Cerebellar cortex (tissue), 1 donor: ENCODE data around the gene RBM38.
"Not testable (repeated sequence)": the region's sequence is repeated elsewhere in the genome, so short reads cannot be mapped to it uniquely, and the experiment has no call there.

Source experiments
- DNase-seq: peaks from one replicate; pipeline ENCODE4 v3.0.0-alpha.2; 2015; ENCODE audit warnings: low spot score

Gene RBM38

DNA sequence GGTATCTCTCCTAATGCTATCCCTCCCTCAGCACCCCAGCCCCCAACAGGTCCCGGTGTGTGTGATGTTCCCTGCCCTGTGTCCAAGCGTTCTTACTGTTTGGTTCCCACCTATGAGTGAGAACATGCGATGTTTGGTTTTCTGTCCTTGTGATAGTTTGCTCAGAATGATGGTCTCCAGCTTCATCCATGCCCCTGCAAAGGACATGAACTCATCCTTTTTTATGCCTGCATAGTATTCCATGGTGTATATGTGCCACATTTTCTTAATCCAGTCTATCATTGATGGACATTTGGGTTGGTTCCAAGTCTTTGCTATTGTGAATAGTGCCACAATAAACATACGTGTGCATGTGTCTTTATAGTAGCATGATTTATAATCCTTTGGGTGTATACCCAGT lies 28.3 kb downstream of the RBM38 start:
- DNase-seq, result not testable (repeated sequence)

DNA sequence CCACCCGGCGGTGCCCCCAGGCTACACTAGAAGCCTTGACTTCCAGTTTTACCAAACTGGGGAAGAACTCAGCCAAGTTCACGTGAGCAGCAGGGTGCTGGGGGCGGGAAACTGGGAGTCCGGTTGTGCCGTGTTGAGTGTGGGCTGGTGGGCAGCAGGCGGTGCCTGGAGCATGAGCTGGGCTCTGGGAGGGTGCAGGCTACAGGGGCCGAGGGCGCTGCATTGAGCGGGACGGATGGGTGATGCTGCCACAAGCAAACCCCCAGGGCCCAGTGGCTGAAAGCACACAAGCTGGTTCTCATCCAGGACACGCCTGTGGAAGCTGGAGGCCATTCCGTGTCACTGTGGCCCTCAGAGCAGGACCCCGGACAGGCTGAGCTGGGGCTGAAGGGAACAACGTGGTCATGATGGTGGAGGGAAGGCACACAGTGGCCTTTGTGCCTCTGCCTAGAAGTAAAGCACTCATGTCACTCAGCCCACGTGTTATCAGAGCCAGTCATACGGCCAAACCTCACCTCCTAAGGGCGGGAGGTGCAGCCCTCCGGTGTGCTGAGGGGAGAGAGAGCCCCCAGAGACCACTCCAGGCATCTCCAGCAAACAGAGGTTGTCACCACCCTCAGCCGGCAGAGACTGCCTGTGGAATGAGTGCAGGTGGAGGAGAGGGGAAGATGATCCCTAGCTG lies 29.5 kb downstream of the RBM38 start:
- no peak for DNase-seq

DNA sequence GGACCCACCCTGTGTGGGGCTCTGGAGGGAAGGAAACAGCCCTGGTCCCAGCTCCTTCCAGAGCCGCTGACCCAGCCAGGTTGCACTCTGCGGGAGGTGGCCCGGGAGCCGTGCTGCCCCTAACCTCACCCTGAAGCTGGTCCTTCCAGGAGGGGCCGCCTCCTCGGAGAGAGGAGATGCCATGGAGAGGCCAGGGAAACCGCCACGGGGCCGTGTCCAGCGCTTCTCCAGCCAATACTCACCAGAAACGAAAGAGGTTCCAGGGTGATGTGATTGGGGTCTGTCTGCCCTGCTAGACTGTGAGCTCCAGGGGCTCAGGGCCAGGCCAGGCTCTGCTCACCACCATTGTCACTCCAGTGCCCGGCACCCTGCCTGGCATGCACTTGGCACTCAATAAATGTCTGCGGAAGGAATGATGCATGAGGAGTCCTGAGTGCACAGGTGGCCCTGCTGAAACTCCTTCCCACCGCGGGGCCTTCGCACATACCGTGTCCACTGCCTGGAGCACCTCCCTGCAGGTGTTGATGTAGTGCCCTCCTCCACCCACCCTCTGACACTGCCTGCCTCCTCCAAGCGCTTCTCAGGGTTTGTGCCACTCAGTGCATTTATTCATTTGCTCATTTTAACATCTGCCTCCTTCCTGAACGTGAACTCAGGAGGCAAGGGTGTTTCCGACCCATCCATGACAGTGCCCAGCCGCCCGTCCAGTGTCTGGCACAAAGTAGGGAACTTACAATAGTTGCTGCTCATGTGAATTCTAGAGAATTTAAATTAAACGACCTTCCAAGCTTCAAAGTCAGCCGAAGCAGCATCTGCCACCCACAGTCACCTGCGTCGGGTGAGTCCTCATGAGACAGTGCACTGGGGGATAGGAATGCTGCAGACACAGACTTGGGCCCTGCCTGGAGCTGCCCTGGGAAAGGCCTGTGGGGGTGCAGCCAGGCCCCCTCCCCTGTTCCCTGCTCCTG lies 30.3 kb downstream of the RBM38 start:
- DNase-seq, result no peak

DNA sequence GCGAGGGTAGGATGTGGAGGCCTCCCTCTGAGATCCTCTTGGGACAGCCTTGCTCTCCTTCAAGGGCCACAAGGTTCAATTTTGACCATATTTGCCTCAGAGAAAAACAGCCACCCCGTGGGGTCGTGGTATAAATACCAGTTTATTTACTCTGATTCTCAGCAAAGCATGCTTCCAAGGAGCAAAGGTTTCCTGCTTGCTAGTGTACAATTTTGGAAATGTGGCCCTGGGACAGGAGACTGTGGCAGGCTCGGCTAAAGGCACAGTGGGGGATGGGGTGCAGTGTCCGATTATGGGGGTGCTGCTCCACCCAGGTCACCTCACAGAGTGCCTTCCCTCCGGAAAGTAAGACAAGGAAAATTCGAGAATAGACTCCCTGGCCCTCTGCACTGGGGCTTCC lies 31.1 kb downstream of the RBM38 start:
- DNase-seq, result no peak

DNA sequence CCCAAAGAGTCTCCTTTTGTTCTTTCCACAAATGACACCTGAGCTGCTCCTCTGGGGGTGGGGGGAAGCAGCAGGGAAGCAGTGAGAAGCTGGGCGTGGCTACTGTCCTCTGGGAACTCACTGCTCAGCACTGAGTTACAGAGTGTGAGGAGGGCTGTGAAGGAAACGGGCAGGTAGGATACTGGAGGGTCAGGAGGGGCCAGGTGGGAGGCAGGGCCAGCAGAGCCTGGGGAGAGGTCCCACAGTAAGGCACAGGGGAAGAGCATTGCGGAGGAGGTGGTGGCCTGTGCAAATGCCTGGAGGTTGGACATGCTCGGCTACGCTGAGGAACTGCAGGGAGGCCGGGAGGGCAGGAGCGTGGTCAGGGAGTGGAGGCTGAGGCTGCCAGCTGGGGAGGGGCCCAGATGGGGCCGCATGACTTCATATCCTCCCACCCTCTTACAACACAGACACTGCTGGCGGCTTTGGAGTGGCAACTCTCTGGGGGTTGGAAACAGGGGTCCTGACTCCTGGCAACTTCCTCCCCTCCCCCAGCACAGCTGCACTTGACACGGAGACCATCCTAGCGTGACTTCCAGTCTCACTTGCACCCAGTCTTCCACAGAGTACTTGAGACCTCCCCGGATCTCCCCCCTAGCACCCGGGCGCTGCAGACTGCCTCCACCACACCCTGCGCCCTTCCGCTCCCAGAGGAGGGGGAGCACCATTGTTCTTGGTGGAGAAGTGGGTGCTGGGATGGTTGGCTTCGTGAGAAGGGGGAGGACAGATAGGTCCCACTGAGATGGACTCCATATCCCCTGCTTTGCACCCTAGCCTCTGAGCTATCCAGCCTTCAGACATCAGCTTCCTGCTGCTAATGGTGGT lies 34.2 kb downstream of the RBM38 start:
- DNase-seq, result no peak

DNA sequence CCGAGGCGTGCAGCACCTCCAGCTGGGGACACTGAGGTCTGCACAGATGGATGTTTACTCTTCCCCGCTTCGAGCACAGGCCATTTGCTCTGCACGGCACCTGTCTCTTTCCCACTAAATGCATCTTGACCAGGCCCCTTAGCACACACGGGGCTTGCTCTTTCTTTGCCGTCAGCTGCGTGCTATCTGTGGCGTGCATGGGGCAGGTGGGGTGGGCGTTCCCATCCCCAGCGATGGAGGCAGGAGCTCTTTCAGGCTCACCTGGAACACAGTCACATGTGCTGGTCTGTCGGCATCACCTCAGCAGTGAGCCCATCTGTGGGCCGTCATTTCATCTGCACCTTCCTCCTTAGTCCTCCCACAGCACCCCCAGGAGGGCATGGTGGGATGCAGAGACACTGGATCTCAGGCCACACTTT lies 35.1 kb downstream of the RBM38 start:
- no peak for DNase-seq

DNA sequence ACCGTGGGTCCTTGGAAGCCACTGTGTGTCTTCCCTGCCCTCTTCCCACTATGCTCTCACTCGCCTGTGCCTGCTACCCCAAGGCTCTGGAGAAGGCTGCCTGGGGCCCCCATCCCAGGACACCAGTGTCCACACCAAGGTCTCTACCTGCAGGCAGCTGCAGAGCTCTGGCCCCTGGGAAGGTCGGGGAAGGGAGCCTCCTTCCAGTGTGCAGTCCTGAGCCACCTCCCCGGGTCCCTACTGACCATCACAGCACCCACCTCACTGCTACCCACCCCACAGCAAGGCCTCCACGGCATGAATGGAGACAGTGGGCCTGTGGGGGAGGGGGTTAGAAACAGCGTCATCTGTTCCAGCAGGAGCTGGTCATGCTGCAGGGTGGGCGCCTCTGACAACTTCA lies 35.6 kb downstream of the RBM38 start:
- no peak for DNase-seq

DNA sequence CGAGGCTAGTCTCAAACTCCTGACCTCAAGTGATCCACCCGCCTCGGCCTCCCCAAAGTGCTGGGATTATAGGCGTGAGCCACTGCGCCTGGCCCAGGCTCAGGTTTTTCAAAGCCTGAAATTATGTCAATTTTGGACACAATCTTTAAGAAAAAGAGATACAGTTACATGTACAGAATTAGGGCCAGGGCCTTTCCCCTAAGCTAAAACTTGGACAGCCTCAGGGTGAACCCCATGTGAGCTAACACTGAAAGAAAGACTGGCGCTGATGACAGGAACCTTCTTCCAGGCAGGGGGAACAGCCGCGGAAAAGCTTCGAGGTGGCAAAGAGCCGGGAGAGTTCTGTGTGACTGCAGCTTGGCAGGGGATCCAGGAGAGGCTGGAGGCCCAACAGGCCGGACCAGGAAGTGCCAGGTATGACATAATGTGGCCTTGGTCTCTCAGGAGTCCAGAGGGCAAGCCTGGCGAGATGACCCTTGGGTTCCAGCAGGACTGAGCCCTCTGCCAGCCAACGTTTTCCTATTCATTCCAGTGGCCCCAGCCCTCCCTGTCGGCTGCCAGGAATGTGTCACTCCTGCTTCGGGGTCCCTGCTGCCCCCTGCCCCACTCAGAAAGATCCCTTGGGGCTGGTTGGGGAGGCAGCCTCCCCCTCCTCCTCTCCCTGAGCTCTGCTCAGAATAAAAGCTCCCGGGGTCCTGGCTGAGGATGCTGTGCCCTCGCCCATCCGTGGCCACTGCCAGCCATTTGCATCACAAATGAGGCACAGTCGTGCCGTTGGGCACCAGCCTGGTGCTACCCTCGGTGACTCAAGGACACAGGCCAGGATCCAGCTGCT lies 37.3 kb downstream of the RBM38 start:
- DNase-seq, result peak; percentile 27

DNA sequence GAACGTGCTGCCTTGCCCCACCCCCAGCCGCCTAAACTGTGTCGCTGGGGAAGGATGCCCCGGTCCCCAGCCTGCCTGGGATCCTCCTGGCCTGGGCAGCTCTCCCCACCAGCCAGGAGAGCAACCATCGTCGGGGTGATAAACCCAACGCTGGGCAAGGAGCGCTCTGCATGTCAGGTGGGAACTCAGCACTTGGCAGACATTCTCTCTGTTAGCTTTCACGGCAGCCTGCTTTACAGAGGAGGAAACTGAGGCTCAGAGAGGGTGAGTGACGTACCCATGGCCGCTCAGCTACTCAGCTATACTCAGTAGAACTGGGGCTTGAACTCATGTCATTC lies 37.9 kb downstream of the RBM38 start:
- no peak for DNase-seq

DNA sequence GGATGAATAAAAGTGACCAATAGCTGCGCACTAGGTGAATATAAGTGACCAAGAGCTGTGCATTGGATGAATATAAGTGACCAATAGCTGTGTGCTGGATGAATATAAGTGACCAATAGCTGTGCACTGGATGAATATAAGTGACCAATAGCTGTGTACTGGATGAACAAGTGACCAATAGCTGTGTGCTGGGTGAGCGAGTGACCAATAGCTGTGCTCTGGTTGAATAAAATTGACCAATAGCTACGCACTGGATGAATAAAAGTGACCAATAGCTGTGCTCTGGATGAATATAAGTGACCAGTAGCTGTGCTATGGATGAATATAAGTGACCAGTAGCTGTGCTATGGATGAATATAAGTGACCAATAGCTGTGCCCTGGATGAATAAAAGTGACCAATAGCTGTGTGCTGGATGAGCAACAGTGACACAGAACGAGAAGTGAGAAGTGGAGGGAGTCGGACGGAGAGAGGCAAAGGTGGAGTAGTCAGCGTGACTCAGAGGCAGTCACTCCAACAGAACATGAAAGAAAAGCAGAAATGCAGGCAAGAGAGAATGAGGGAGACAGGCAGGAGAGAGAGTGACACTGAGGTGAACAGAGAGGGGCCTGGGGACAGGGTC lies 38.5 kb downstream of the RBM38 start:
- no peak for DNase-seq

DNA sequence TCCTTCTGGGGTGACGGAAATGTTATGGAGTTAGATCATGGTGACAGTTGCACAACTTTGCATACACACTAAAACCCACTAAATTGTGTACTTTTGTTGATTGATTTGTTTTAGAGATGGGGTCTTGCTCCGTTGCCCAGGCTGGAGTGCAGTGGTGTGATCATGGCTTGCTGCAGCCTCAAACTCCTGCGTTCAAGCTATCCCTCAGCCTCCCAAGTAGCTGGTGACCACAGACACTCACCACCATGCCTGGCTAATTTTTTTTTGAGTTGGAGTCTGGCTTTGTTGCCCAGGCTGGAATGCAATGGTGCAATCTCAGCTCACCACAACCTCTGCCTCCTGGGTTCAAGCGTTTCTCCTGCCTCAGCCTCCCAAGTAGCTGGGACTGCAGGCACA lies 39.0 kb downstream of the RBM38 start:
- DNase-seq, result not testable (repeated sequence)

DNA sequence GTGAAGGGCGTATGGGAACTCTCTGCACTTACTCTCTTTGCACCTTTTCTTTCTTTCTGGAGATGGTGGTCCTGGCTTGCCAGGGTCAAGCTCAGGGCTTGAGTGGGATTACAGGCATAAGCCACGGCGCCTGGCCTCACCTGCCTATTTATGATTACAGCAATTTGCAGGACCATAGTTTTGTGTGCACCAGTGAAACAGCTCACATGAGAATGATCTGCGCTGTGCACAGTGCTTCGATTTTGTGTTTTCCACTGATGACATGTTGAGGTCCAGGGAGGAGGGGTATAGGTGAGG lies 40.3 kb downstream of the RBM38 start:
- no peak for DNase-seq

DNA sequence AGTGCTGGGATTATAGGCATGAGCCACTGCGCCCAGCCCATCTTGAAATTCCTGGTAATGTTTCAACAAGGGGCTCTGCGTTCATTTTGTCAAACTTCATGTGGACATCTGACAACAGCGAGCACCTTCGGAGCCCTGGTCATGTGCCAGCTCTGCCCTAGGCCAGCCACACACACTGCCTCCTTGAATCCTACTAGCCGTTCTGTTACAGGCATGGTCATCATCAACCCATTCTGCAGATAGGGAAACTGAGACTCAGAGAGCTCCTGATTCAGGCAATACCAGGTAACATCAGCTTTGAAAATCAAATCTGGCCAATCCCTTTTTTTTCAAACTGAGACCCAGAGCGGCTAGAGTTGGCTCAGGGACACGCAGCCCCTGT lies 41.3 kb downstream of the RBM38 start:
- DNase-seq, result no peak

DNA sequence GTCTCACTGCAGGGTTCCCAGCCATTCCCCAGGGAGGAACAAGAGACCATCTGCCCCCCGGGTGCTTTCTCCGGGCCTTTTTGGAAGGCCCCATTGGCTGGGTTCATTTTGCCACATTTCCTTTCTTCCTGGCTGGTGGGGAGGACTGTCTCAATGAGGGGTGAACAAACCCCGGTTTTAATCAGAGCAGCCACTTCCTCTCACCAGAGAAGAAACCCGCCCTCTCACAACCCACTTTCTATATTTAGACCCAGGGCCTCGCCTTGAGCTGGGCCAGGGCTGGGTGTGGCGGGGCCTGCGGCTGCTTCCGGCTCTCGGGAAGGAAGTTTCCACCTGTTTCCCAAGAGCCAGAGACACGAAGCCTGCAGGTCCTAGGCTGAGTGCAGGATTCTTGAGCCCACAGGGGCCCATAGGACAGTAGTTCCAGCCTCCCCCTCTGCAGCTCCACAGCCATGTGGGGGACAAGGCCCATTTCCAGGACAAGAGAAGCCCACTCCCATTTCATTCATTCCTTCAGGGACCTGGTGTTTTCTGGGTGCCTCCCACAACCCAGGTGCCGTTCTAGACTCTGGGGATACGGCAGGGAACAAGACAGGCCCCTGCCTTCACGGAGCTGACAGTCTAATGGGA lies 41.8 kb downstream of the RBM38 start:
- no peak for DNase-seq

DNA sequence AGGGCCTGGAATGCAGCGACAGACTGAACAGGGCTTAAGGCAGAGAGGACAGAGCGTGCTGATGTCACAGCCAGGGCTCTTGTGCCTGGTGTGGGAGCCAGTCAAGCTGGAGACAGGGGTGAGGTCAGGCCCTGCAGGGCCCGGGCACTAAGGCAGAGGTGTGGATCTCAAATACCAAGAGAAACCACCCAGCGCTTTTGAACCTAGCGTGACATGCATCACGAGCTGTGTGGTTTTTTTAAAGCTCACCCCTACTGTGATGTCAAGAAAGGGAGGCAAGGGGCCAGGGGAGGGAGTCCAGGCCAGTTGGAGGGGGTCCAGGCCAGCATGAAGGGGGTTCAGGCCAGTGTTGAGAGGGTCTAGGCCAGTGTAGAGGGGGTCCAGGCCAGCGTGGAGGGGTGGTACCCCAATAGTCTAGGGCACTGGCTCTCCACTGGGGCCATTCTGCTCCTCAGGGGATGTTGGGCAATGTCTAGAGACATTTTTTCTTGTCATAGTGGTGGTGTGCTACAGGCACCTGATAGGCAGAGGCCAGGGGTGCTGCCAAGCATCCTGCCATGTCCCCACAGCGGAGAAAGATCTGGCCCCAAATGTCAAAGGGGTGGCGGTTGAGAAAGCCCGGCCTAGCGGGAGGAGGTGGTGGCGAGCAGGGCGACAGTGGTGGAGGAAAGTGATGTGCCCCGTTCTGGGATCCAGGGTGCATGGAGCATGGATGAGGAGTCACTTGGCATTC lies 42.6 kb downstream of the RBM38 start:
- DNase-seq, result no peak

DNA sequence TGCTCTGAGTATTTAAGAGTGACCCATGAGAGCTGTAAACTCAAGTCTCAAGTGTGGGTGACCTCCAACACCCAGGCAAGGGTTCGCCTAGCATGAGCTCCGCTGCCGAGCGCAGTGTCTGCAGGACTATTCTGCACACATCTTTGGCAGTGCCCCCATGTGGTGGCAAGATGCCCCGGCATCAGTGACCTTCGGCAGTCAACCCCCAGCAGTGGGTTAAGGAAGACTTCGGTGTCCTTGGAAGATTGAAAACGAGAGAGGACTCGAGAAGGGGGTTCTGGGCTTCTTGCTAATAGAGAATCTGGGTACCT lies 43.1 kb downstream of the RBM38 start:
- DNase-seq, result no peak

DNA sequence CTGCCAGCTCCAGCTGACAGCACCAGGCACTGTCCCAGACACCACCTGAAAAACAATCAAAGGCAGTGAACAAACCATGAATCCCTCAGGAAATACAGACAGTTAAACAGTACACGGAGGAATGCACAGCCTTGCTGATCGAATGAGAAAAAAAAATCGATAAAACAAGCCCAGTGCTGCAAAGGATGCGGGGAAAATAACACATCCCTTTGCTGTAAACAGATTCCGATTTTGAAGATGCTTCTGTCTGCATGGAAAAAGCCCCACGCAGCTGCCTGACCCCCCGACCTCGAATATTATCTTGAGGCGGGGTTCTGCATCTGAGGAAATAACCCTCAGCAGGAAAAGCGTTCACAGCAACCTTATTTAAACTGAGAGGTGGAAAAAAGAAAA lies 43.9 kb downstream of the RBM38 start:
- DNase-seq, result no peak

DNA sequence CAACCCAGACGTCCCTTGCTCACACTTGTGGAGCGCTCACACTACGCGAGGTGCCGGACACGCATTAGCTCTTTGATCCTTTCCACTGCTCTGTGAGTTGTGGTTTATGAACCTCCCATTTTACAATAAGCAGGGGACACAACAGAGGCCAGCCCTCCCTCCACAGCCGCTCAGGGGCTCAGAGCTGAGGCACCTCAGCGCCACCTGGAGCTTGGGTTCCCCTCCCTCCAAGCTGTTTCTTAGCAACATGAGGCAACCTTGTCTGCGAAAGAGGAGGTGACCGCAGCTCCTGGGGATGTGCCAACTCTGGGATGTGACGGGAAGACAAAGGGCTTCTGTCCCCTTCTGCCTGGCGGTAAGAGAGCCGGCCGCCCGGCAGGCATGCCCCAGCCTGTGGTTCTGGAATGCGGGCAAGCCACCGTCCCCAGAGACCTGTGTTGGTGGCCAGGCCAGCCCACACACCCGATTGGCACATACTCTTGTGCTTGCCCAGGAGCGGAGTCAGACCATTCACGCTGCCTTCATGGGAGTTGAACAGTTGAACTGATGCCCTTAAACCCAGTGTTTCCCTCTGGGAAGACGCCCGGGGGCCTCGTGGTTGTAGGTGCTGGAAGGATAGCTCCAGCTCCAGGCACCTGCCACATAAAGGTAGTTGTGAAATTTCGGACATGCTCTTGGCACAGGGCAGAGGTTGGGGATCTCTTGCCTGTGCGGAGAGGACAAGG lies 44.5 kb downstream of the RBM38 start:
- DNase-seq, result peak; percentile 70

DNA sequence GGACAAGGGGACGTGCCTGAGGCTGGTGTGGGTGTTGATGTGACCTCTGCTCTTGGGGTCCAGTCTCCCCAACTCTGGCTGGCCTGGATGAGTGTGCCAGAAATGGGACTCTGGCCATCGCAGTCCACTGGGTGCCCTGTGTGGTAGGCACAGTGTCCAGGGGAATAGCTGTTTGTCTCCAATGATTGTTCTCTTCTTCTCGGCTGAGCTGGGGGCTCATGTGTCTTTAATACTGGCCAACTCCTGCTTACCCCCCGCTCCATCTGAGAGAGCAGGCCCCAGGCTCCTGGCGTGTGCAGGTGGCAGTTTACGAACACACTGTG lies 45.0 kb downstream of the RBM38 start:
- no peak for DNase-seq

DNA sequence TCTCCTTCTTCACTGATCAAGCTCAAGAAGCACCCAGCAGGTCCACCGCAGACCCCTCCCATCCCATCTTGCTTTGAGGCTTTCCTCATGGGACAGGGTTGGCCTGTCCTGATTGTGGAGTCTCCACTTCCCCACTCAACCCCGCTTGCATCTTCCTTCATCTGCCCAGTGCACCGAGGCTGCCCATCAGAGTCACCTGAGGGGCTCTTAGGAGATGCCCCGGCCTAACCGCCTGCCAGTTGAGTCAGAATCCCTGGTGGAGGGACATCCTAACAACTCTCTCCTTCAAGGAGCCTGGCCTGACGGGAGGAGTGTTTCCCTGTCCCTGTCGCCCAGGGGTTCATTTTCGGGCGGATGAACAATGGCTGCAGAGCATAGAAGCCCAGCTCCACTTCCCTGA lies 46.1 kb downstream of the RBM38 start:
- no peak for DNase-seq
